ENCODE data around the gene DNTT.
A peak's percentile ranks its signal among the peaks of the same experiment; 100 is the strongest.

The DNTT gene

DNA sequence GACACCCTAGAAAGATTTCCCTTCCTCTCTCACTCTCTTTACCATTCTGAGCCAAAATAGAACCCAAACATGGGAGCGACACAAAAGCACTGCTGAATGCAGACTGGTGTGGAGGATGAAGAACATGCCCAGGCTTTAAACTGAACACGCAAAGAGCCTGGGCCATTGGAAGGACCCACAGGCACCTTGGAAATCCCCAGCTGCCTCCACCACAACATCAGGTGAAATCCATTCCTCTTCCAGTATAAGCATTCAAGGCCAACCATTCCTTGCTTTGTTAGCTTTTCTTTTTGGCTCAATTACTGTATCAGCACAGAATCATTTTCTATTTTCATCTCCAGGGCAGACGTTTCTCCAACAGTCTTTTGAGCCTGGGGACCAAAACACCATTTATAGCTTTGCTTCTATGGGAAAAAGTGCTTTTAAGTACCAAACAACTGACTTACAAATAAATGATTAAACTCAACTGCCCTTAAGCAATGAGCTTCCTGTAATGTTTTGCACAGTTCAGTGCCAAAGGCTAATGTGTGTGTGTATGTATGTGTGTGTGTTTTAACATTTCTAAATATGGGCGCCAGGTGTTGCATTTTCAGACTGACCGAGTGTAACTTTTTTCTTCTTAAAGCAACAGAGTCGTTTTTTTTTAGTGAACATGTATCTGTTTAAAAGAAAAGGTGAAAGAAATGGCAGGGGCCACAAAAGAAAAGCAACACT, 16.7 kb upstream of the DNTT start:
- TF ChIP-seq, protein P1, sequence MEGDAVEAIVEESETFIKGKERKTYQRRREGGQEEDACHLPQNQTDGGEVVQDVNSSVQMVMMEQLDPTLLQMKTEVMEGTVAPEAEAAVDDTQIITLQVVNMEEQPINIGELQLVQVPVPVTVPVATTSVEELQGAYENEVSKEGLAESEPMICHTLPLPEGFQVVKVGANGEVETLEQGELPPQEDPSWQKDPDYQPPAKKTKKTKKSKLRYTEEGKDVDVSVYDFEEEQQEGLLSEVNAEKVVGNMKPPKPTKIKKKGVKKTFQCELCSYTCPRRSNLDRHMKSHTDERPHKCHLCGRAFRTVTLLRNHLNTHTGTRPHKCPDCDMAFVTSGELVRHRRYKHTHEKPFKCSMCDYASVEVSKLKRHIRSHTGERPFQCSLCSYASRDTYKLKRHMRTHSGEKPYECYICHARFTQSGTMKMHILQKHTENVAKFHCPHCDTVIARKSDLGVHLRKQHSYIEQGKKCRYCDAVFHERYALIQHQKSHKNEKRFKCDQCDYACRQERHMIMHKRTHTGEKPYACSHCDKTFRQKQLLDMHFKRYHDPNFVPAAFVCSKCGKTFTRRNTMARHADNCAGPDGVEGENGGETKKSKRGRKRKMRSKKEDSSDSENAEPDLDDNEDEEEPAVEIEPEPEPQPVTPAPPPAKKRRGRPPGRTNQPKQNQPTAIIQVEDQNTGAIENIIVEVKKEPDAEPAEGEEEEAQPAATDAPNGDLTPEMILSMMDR (IDR thresholded peaks at IDR 0.05; ENCODE audit: low read depth, low read length): no peak
- no peak overlapping the region for H3K4me3 ChIP-seq (ENCODE audit: low read depth, low read length)

DNA sequence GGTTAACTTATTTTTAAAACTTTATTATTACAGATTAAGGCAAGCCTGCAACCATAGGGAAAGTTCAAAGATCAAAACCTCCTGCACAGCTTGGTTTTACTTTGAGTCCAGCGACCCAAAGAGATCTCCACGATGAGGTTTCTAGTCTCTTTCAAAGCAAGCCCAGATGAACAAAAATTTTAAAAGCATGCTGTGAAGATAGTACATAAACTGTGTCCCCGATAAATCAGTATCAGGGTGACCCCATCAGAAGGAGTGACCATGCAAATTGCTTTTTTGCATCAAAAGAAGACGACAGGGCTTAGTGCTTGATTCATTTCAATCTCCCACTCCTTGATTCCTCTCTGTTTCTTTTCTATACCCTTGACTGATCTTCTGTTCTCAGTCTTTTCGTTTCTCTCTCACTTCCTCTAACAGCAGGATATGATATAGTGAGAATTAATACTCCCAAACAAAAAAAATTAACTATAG, 16.0 kb upstream of the DNTT start:
- TF ChIP-seq, protein P1 (IDR thresholded peaks at IDR 0.05; ENCODE audit: low read depth, low read length): no peak
- H3K4me3 ChIP-seq (ENCODE audit: low read depth, low read length): no peak overlapping the region

DNA sequence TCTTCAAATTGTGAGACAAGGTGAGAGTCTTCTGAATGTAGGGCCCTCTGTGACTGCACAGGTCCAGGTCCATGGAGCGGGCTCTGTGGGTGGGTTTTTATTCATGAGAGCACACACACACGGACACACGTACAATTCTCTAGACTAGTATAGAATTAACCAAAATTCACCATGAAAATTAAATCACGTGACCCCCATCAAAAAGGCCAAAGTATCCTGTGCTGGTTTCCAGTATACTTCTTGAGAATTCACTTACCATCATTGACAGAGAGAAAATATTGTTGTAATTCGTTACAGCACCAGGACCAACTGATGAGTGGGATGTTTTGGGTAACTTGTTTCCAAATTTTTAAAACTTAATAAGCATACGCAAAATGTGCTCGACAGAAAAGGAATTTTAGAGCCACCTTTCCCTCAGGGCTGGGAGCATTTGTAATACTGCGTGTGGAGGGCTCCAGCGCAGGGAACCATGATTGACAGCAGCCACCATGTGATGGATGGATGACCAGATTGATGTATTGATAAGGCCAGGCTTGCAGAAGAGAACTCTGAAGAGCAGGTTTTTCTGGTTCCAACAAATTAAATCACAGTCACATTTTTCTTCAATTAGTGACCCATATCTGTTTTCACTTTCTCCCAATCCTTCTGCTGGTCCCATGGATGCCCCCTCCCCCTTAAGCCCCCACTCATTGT, 14.9 kb upstream of the DNTT start:
- TF ChIP-seq, protein P1 (IDR thresholded peaks at IDR 0.05; ENCODE audit: low read depth, low read length): no peak
- H3K4me3 ChIP-seq (ENCODE audit: low read depth, low read length): no peak overlapping the region

DNA sequence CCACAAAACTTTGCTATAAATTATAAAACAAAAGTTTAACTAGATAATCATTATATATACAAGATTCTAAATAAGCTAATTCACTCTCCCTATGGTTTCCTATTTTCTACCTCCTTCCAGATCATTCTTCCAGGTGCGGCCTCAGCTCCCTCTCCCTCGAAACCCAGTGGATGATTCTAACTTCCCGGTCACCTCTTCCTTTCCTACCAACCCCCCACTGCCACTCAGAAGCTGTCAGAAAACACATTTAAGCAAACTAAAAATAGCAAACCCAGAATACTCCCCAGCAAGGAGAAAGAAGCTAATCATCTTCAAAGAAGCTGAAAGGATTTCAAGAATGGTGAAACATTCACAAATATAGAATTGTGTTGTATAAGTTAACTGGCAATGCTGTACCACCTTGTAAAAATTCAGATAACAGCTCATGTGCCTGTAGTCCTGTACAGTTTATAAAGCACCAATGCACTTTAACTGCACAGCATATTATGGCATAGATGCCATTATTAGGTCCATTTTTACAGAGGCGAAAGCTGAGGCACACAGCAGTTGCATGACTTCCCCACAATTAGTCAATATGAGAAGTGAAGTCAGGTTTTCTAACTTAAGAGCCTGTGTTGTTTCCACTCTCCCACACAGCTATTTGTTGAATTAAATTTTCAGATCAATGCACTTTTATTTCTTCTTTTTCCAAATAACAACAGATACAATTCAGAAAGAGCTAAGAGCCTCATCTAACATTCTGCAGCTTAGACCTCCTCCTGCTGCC, 13.7 kb upstream of the DNTT start:
- TF ChIP-seq, protein P1 (IDR thresholded peaks at IDR 0.05; ENCODE audit: low read depth, low read length): no peak
- H3K4me3 ChIP-seq (ENCODE audit: low read depth, low read length): no peak overlapping the region

DNA sequence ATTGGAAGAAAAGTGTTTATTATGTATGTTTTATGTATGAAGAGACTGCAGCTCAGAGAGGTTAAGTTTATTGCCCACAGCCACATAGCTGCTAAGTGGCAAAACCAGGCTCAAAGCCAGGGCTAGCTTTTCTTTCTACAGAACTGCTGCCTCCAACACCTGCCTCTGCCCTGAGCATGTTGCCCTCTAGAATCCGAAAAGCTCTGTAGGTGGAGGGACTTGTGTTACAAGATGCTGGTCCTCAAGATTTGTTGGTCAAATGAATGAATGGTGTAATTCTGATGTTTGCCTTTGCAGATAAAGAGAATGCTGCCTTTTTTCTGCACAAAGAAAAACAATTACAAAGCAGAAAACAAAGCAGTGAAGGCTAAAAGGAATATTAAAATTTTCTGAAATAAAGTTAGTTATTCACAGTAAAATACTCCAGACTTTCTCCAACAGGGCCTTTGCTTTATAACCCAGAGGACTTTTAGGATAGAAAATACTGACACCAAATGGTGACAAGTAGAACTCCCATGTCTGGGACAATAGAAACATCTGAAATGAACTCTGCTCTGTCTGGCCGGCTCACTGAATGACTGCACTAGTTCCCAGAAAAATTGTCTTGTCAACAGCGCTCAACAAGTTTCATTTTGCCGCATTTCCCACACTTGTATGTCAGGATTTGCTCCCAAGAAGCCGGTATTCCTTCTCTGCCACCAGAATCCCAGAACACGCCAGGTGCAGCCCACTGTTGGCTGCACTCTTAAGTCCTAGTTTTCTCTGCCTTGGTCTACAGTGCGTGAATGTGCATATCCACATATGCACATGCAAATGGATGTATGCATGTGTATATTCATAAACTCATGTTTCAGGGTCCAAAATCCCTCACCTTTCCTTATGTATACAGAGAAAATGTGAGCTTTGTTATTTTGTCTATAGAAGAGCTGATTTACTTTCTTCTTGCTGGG, 11.0 kb upstream of the DNTT start:
- TF ChIP-seq, protein P1 (IDR thresholded peaks at IDR 0.05; ENCODE audit: low read depth, low read length): peak; percentile 19; the same call in 1 of the 2 replicates
- H3K4me3 ChIP-seq (ENCODE audit: low read depth, low read length): no peak overlapping the region

DNA sequence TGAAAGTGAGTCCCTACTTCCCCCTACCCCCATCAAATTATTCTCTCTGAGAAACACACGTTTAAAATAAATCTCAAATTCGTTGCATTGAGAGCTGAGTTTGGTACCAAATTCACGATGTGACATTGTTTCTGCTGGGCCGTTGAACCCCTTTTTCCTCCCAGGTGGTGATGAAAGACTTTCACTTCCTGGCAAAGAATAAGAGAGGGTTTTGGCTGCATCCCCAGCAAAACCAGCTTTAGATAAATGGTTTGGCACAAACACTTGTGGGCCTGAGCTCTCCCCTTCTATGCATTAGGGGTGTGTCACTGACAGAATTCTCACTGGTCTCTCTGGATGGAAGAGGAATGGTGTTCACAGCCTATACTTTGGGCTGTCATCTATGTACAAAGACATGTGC, 8.8 kb upstream of the DNTT start:
- H3K4me3 ChIP-seq (ENCODE audit: low read depth, low read length): no peak overlapping the region
- TF ChIP-seq, protein P1 (IDR thresholded peaks at IDR 0.05; ENCODE audit: low read depth, low read length): no peak
